GM12874 (cell line): ENCODE results near the gene METTL26.

Experiments
- TF ChIP-seq, protein P1 (sequence below): IDR thresholded peaks from 2 replicates; pipeline ENCODE4 v1.5.1; 2011; ENCODE audit warnings: low read depth, mild to moderate bottlenecking, control low read depth, low read length, moderate library complexity; ENCODE audit not compliant: insufficient read depth

Gene METTL26

DNA sequence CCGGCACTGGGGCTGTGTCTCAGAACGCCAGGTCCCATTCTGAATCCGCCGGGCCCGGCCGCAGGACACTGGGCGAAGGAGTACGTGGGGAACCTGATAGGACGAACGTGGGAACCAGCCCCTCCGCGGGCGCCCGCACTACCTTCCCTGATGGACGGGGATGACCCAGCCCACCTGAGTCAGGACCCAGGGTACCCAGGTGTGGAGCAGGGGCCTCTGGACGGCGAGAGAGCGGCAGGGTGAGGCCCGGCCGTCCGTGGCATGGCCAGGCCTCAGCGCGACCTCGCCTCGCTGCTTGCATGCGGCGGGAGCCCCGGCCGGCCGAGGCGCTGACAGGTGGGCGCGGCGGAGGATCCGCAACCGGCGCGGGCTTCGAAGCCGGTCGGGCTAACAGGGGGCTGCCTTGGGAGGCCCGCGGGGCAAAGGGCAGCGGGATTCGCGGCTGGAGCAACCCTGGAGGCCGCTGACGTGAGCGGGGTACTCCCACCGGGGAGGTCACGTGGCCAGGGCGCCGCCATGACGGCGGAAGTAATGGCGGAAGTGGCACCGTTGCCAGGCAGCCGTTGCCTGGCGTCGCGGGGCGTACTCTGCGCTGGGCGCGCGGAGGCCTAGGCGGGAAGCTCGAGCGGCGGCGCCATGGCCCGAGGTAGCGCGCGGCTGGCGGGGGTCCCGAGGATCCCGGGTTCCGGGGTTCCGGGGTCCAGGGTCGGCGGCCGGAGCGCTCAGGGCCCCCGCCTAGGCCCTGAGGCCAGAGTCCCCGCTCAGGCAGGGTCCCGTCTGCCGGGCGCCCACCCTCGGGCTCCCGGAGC, 12.9 kb upstream of the METTL26 start, which contains the start of gene WDR90:
TSS of gene WDR90 (plus strand) at position 585 of the 809 bp plus-strand sequence. CDS start at position 637, 52 bp downstream.
- TF ChIP-seq, protein P1, sequence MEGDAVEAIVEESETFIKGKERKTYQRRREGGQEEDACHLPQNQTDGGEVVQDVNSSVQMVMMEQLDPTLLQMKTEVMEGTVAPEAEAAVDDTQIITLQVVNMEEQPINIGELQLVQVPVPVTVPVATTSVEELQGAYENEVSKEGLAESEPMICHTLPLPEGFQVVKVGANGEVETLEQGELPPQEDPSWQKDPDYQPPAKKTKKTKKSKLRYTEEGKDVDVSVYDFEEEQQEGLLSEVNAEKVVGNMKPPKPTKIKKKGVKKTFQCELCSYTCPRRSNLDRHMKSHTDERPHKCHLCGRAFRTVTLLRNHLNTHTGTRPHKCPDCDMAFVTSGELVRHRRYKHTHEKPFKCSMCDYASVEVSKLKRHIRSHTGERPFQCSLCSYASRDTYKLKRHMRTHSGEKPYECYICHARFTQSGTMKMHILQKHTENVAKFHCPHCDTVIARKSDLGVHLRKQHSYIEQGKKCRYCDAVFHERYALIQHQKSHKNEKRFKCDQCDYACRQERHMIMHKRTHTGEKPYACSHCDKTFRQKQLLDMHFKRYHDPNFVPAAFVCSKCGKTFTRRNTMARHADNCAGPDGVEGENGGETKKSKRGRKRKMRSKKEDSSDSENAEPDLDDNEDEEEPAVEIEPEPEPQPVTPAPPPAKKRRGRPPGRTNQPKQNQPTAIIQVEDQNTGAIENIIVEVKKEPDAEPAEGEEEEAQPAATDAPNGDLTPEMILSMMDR = no peak

DNA sequence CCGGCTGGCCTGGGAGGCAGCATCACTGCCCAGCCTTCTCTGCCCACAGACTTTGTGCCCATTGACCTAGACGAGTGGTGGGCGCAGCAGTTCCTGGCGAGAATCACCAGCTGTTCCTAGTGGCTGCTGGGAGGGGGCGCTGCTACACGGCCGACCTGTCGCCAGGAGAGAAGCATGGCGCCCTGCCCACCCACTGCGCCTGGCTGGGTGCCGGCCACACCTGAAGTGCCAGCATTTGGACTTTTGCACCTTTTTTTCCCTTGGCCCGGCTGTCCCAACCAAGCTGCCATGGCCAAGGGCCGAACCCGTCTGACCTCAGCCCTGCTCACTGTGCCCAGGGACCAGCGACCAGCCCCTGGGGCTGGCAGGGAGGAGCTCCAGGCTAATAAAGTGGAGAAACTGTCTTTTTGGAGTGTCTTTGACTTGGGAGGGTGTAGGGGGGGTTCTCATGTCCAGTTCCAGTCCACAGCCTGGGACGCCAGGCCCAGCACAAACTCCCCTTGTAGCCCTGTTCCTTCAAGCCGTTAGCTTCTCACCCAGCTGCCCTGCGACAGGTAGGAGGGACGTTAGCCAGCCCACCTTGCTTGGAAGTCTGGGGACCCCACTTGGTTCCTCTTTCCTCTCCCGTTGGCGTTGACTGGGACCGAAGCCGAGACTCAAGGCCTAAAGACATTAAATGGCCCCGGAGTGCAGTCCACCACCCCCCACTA, 12.1 kb upstream of the METTL26 start:
- TF ChIP-seq, protein P1 = peak; percentile 89

DNA sequence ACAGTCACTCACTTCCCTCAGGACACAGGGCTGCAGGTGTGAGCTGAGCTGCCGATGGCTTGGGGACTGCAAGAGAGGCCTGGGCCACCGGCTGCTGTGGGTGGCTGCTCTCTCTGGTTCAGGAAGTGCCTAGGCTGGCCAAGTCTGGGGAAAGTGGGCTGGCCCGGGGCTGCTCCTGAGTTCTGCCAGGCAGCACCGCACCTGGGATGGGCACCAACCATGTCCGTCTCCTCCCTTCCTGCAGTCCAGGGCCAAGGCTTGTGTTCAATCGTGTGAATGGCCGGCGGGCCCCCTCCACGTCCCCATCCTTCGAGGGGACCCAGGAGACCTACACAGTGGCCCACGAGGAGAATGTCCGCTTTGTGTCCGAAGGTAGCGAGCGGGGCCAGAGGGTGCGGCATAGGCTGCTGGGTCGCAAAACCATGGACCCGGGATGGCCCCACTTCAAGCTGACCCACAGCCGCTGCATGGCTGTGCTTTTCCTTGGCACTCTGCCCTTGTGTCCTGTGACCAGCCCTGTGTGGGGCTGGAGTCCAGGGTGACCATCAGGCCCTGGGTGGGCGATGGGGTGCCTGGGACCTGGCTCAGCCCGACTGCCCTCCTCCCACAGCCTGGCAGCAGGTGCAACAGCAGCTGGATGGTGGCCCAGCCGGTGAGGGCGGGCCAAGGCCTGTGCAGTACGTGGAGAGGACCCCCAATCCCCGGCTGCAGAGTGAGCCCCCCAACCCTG, 11.2 kb upstream of the METTL26 start:
- TF ChIP-seq, protein P1 = no peak

DNA sequence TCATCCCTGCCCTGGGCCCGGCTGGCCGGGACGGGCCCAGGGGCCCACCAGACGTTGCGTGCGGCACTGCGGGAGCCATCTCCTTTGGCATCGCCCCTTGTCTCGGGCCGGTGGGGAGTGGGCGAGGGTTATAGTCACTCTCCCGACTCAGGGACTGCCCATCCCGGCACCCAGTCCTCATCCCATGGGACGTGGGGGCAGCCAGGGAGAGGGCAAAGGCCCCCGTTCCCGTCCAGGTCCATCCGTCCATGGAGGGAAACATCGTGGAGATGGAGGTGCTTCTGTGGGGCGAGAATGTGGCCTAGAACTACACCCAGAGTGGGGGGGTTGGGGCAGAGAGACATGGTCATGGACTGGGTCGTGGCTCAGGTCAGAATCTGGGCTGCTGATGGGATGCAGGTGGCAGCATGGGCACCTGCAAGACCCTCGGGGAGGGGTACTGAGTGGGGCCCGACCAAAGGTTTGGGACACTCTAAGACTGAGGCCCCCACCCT, 10.6 kb upstream of the METTL26 start:
- TF ChIP-seq, protein P1 = no peak

DNA sequence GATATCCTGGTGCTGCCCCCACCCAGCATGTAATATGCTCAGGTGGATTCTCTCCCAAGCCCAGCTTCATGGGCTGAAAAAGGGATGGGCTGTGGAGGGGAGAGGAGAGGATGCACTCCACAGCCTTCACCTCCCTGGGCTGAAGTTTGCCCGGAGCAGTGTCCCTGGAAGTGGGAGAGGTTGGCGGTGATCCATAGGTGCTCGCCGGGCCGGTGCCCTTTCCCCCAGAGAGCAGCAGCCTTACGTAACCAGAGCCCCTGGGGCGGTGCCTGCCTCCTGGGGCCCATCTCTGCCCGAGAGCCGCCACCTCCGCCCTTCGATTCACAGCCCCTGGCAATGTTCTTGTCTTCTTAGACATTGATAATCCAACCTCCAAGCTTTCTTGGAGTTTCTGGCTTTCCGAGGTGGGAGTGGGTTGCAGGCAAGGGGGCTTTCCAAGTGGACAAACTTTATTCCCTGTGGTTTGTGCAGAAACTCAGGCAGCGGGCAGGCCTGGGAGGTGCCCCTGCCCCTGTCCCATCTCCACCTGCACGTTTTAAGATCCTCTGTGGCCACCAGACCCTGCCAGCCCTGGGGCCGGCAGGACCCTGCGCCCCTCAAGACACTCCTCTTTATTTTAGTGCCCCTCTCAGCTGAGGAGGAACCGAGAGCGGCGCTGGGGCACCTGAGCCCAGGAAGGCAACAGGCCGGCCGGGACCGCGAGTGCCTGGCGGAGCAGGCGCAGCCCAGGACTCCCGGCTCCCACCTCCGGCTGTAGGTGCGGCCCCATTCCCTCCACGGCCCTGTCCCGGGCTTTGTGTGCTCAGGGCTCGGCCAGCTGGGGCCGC, 10.0 kb upstream of the METTL26 start:
- TF ChIP-seq, protein P1 = no peak

DNA sequence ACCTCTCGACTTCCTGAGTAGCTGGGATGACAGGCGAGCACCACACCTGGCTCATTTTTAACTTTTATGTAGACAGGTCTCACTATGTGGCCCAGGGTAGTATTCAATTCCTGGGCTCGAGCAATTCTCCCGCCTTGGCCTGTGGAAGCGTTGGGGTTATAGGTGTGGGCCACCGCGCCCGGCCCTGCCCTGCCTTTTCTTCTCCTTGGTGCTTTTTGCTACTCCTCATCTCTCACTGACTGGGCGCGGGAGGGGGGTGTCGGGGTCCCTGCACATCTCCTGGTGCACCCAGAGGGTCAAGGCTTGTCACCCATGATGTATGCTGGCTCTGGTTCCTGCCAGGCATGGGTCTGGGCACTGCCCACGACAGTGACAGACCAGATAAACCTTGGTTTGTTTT, 8.5 kb upstream of the METTL26 start:
- TF ChIP-seq, protein P1 = no peak
